Astrocyte of the cerebellum (primary cell): ENCODE data around the gene CNST.

Source experiments
- DNase-seq: peaks from one replicate; pipeline ENCODE4 v3.0.0-alpha.2; 2011; ENCODE audit warnings: low read depth
- H3K4me3 ChIP-seq: 2 replicates; pipeline ENCODE4 v1.5.1; 2011; ENCODE audit warnings: mild to moderate bottlenecking, low read depth, low read length, moderate library complexity
- CTCF ChIP-seq: IDR thresholded peaks from 2 replicates; pipeline ENCODE4 v1.5.1; 2012; ENCODE audit warnings: low read length, low read depth, moderate library complexity, mild to moderate bottlenecking; ENCODE audit errors: missing control alignments
- in situ Hi-C: cut with HindIII; loops from 2 replicates; pipeline ENCODE4 v1.10.0; 2017; ENCODE audit warnings: low sequenced_read_pairs

Gene CNST

GRCh38 chr1:246647513-246647912, 81.3 kb downstream of the CNST start:
- peak; percentile 15 for DNase-seq
- in situ Hi-C loops = no loop called here
- TF ChIP-seq CTCF = no peak

GRCh38 chr1:246651012-246651695, 84.9 kb downstream of the CNST start:
- no peak for TF ChIP-seq CTCF
- DNase-seq = no peak
- in situ Hi-C loops = no loop called here
- no peak overlapping the region for H3K4me3 ChIP-seq

More at GRCh38 chr1:246647513-246647912, 81.3 kb downstream of the CNST start:
- H3K4me3 ChIP-seq = no peak overlapping the region

GRCh38 chr1:246658567-246658966, 92.3 kb downstream of the CNST start:
- DNase-seq = no peak
- no peak overlapping the region for H3K4me3 ChIP-seq
- in situ Hi-C loops = no loop called here
- TF ChIP-seq CTCF = no peak

- in situ Hi-C loops = no loop called here
These were observed 93.4 kb downstream of the CNST start for GRCh38 chr1:246659594-246660140.

GRCh38 chr1:246661451-246661850, 95.2 kb downstream of the CNST start:
- no peak for TF ChIP-seq CTCF
- DNase-seq = no peak
- no peak overlapping the region for H3K4me3 ChIP-seq
- in situ Hi-C loops = no loop called here

More at GRCh38 chr1:246659594-246660140, 93.4 kb downstream of the CNST start:
- DNase-seq = no peak
- TF ChIP-seq CTCF = no peak
- H3K4me3 ChIP-seq = no peak overlapping the region

- TF ChIP-seq CTCF = no peak
- in situ Hi-C loops = no loop called here
- no peak for DNase-seq
- H3K4me3 ChIP-seq = no peak overlapping the region
These were observed 101.5 kb downstream of the CNST start for GRCh38 chr1:246667773-246668172.

GRCh38 chr1:246669659-246670058, 103.4 kb downstream of the CNST start:
- DNase-seq = no peak
- no peak overlapping the region for H3K4me3 ChIP-seq
- in situ Hi-C loops = no loop called here
- no peak for TF ChIP-seq CTCF
